ENCODE results near the gene ATF6B. TPM values are rescaled to one million over a fixed set of nuclear protein-coding genes. Genes with fewer than 3 reads are reported as not detected.

ATF6B gene
- total and polyA plus RNA-seq, 8 donors: 20.9 to 718 (median 54.2) TPM

GRCh38 chr6:32151181-32151862 is 23.3 kb upstream of the ATF6B start:
- peak in 1 of 2 donors; percentile 38 for DNase-seq
- TF ChIP-seq CTCF (IDR thresholded peaks at IDR 0.05): no peak
- TF ChIP-seq EP300 (IDR thresholded peaks at IDR 0.05): no peak
- TF ChIP-seq POLR2A (IDR thresholded peaks at IDR 0.05): no peak
- TF ChIP-seq POLR2AphosphoS5 (IDR thresholded peaks at IDR 0.05): no peak
- Histone ChIP-seq H3K4me3 (peak overlapping the region; percentile 59 to 87 (median 78)), H3K9me3 (no peaks in the 10 kb centered on the region), H3K36me3 (peaks cover 3 to 21% (median 13%) of the 10 kb centered on the region in 4 donors), H3K27me3 (peaks cover 0 to 34% (median 0%) of the 10 kb centered on the region in 3 donors), H3K4me1 (peaks cover 37 to 71% (median 63%) of the 10 kb centered on the region in 4 donors), H3K27ac (peak overlapping the region in 4 of 5 donors; percentile 88 to 94 (median 94))
- WGBS, 5 donors: 43 to 69% (median 61%) methylated on average over 6 to 8 of the region's 8 CpGs
- intact Hi-C loops (cut with DNase I; ENCODE audit: low total_unique reads): loop anchor here (5.0 kb wide), 1 partner anchor 34 kb away; no protein-coding TSS in a partner anchor

GRCh38 chr6:32149932-32150870 is 22.2 kb upstream of the ATF6B start:
- Histone ChIP-seq H3K27me3 (peaks cover 0 to 34% (median 0%) of the 10 kb centered on the region in 3 donors), H3K27ac (peak overlapping the region in 3 of 5 donors; percentile 5 to 94 (median 93)), H3K4me1 (peaks cover 27 to 60% (median 52%) of the 10 kb centered on the region in 4 donors), H3K4me3 (peak overlapping the region; percentile 59 to 87 (median 78)), H3K36me3 (peaks cover 0 to 13% (median 5%) of the 10 kb centered on the region in 4 donors), H3K9me3 (no peaks in the 10 kb centered on the region)
- WGBS, 5 donors: 52 to 63% (median 59%) methylated on average over 40 to 55 of the region's 55 CpGs
- TF ChIP-seq CTCF (IDR thresholded peaks at IDR 0.05): no peak
- TF ChIP-seq EP300 (IDR thresholded peaks at IDR 0.05): no peak
- TF ChIP-seq POLR2AphosphoS5 (IDR thresholded peaks at IDR 0.05): no peak
- no peak for TF ChIP-seq POLR2A (IDR thresholded peaks at IDR 0.05)
- intact Hi-C loops (cut with DNase I; ENCODE audit: low total_unique reads): loop anchor here (5.0 kb wide), 1 partner anchor 33 kb away; no protein-coding TSS in a partner anchor
- no peak for DNase-seq

GRCh38 chr6:32149092-32149755 is 21.2 kb upstream of the ATF6B start:
- DNase-seq: peak in 1 of 2 donors; percentile 17
- 52 to 65% (median 57%) methylated on average over 38 to 47 of the region's 47 CpGs for WGBS, 5 donors
- Histone ChIP-seq H3K4me3 (peak overlapping the region; percentile 32 to 44 (median 40)), H3K27ac (no peak overlapping the region), H3K9me3 (no peaks in the 10 kb centered on the region), H3K27me3 (peaks cover 0 to 34% (median 0%) of the 10 kb centered on the region in 3 donors), H3K4me1 (peaks cover 22 to 57% (median 45%) of the 10 kb centered on the region in 4 donors), H3K36me3 (peaks cover 0 to 13% (median 5%) of the 10 kb centered on the region in 4 donors)
- intact Hi-C loops (cut with DNase I; ENCODE audit: low total_unique reads): no loop called here
- TF ChIP-seq POLR2A (IDR thresholded peaks at IDR 0.05): no peak
- TF ChIP-seq EP300 (IDR thresholded peaks at IDR 0.05): no peak
- no peak for TF ChIP-seq POLR2AphosphoS5 (IDR thresholded peaks at IDR 0.05)
- TF ChIP-seq CTCF (IDR thresholded peaks at IDR 0.05): no peak

Data from stomach (tissue), 9 donors.